Left lung (tissue), 10 donors: Measurements from ENCODE around the gene NDUFS5. TPM values are rescaled to one million over a fixed set of nuclear protein-coding genes. Genes with fewer than 3 reads are reported as not detected.
A peak's percentile ranks its signal among the peaks of the same experiment; 100 is the strongest.

Experiments
- ATAC-seq: fragments of 200-7000 bp; cut with Tn5 transposase; one replicate; pipeline ENCODE4 v1.9.1; 2020; ENCODE audit warnings: moderate library complexity
- DNase-seq, 4 donors: peaks; one replicate each; pipeline ENCODE4 v3.0.0-alpha.2; 2013 to 2020
- H3K27ac ChIP-seq, 2 donors: fragments of 200-600 bp; sonication (generic) in 1 of 2; one replicate each; pipeline versions ENCODE4 v1.5.0 to v1.8.0; 2020 to 2021
- H3K27me3 ChIP-seq, 2 donors: fragments of 200-600 bp; sonication (generic) in 1 of 2; one replicate each; pipeline versions ENCODE4 v1.5.0 to v1.8.0; 2020 to 2021
- H3K36me3 ChIP-seq, 2 donors: fragments of 200-600 bp; sonication (generic) in 1 of 2; one replicate each; pipeline versions ENCODE4 v1.5.0 to v1.8.0; 2020 to 2021
- H3K4me1 ChIP-seq, 2 donors: fragments of 200-600 bp; one replicate each; pipeline ENCODE4 v1.8.0; 2021
- H3K4me3 ChIP-seq, 2 donors: fragments of 200-600 bp; sonication (generic) in 1 of 2; one replicate each; pipeline versions ENCODE4 v1.5.0 to v1.8.0; 2020 to 2021; ENCODE audit warnings: mild to moderate bottlenecking in 1 of 2
- H3K9me3 ChIP-seq, 2 donors: fragments of 200-600 bp; sonication (generic) in 1 of 2; one replicate each; pipeline versions ENCODE4 v1.5.0 to v1.8.0; 2020 to 2021
- CTCF ChIP-seq, 2 donors: fragments of 200-600 bp; sonication (generic) in 1 of 2; IDR thresholded peaks; one replicate each; pipeline versions ENCODE4 v1.5.0 to v1.8.0; 2021; ENCODE audit warnings: antibody characterized with exemption in 2 of 2
- intact Hi-C, 2 donors: fragments of 100-400 bp; cut with DNase I; formaldehyde crosslinking; loops; one replicate each; pipeline versions ENCODE4 v1.11.2 to v1.14.2; 2022
- polyA plus RNA-seq, 6 donors: library from polyadenylated mRNA; unstranded; fragments of 120-200 nt; gene quantifications; one replicate each; pipeline ENCODE4 v1.2.1, GENCODE V29; 2013; ENCODE audit not compliant: insufficient read length in 6 of 6
- total RNA-seq, 2 donors: library from RNA; stranded (reverse); fragmentation: NEBNext Ultra II Directional; extraction: Animal tissue kit (Norgen Biotek cat#: 25700); gene quantifications; one replicate each; pipeline ENCODE4 v1.2.1, GENCODE V29; 2021
- donor health status: DM: no; HTN: yes; CAD: no.
- donor health status: DM: no; HTN: no; CAD: no.

NDUFS5 gene
- total and polyA plus RNA-seq, 8 donors, result 104 to 292 (median 226) TPM

GRCh38 chr1:38990386-38990737 lies 35.8 kb upstream of the NDUFS5 start:
- intact Hi-C loops, result no loop called here
- peak overlapping the region; percentile 92 for H3K4me3 ChIP-seq
- peaks cover 13 to 42% of the 10 kb centered on the region in 2 donors for H3K4me1 ChIP-seq
- DNase-seq (peak in 1 of 4 donors; percentile 31), ATAC-seq (peak; percentile 10)
- H3K27me3 ChIP-seq, result no peaks in the 10 kb centered on the region
- no peak for TF ChIP-seq CTCF (IDR thresholded peaks at IDR 0.05)
- H3K9me3 ChIP-seq, result no peaks in the 10 kb centered on the region
- H3K36me3 ChIP-seq, result peaks cover 0 to 20% of the 10 kb centered on the region in 2 donors
- H3K27ac ChIP-seq, result peak overlapping the region; percentile 80 to 88

- TF ChIP-seq CTCF (IDR thresholded peaks at IDR 0.05), result peak in 1 of 2 donors; percentile 41
- Histone ChIP-seq H3K27ac (peak within 1 kb of the TSS; percentile 80 to 88), H3K27me3 (no peaks in the 10 kb centered on the region), H3K9me3 (no peaks in the 10 kb centered on the region), H3K4me1 (peaks cover 13 to 44% of the 10 kb centered on the region in 2 donors), H3K4me3 (peak within 1 kb of the TSS; percentile 92), H3K36me3 (peaks cover 0 to 26% of the 10 kb centered on the region in 2 donors)
- peak; percentile 98 for ATAC-seq
- intact Hi-C loops, result no loop called here
- DNase-seq, result peak; percentile 95 to 100 (median 98)
Observed at GRCh38 chr1:38990738-38991637, 35.2 kb upstream of the NDUFS5 start, which contains the start of gene AKIRIN1. Gene AKIRIN1, plus strand, starts transcription at chr1:38991276. Its CDS starts 105 bp downstream, at chr1:38991381.

- intact Hi-C loops, result no loop called here
- Histone ChIP-seq H3K4me3 (peak overlapping the region; percentile 92), H3K36me3 (peaks cover 0 to 34% of the 10 kb centered on the region in 2 donors), H3K9me3 (no peaks in the 10 kb centered on the region), H3K27me3 (no peaks in the 10 kb centered on the region), H3K4me1 (peaks cover 8 to 46% of the 10 kb centered on the region in 2 donors), H3K27ac (peak overlapping the region; percentile 80 to 88)
- peak; percentile 33 for ATAC-seq
- DNase-seq, result peak in 3 of 4 donors; percentile 28 to 54 (median 38)
- TF ChIP-seq CTCF (IDR thresholded peaks at IDR 0.05), result no peak
Observed at GRCh38 chr1:38991638-38992411, 34.3 kb upstream of the NDUFS5 start.

GRCh38 chr1:38992412-38993111 lies 33.6 kb upstream of the NDUFS5 start:
- Histone ChIP-seq H3K36me3 (peaks cover 0 to 34% of the 10 kb centered on the region in 2 donors), H3K4me1 (peaks cover 8 to 53% of the 10 kb centered on the region in 2 donors), H3K27me3 (no peaks in the 10 kb centered on the region), H3K4me3 (peak overlapping the region; percentile 92), H3K9me3 (no peaks in the 10 kb centered on the region), H3K27ac (peak overlapping the region in 1 of 2 donors; percentile 88)
- intact Hi-C loops, result no loop called here
- no peak for DNase-seq
- no peak for TF ChIP-seq CTCF (IDR thresholded peaks at IDR 0.05)
- ATAC-seq, result no peak
